Left lung (tissue), 10 donors: ENCODE data around the gene CKS2. TPM values are rescaled to one million over a fixed set of nuclear protein-coding genes. Genes with fewer than 3 reads are reported as not detected.
A peak's percentile ranks its signal among the peaks of the same experiment; 100 is the strongest.

Experiments used
- ATAC-seq: fragments of 200-7000 bp; cut with Tn5 transposase; one replicate; pipeline ENCODE4 v1.9.1; 2020; ENCODE audit warnings: moderate library complexity
- DNase-seq, 4 donors: peaks; one replicate each; pipeline ENCODE4 v3.0.0-alpha.2; 2013 to 2020
- H3K27ac ChIP-seq, 2 donors: fragments of 200-600 bp; sonication (generic) in 1 of 2; one replicate each; pipeline versions ENCODE4 v1.5.0 to v1.8.0; 2020 to 2021
- H3K27me3 ChIP-seq, 2 donors: fragments of 200-600 bp; sonication (generic) in 1 of 2; one replicate each; pipeline versions ENCODE4 v1.5.0 to v1.8.0; 2020 to 2021
- H3K36me3 ChIP-seq, 2 donors: fragments of 200-600 bp; sonication (generic) in 1 of 2; one replicate each; pipeline versions ENCODE4 v1.5.0 to v1.8.0; 2020 to 2021
- H3K4me1 ChIP-seq, 2 donors: fragments of 200-600 bp; one replicate each; pipeline ENCODE4 v1.8.0; 2021
- H3K4me3 ChIP-seq, 2 donors: fragments of 200-600 bp; sonication (generic) in 1 of 2; one replicate each; pipeline versions ENCODE4 v1.5.0 to v1.8.0; 2020 to 2021; ENCODE audit warnings: mild to moderate bottlenecking in 1 of 2
- H3K9me3 ChIP-seq, 2 donors: fragments of 200-600 bp; sonication (generic) in 1 of 2; one replicate each; pipeline versions ENCODE4 v1.5.0 to v1.8.0; 2020 to 2021
- intact Hi-C, 2 donors: fragments of 100-400 bp; cut with DNase I; formaldehyde crosslinking; loops; one replicate each; pipeline versions ENCODE4 v1.11.2 to v1.14.2; 2022
- polyA plus RNA-seq, 6 donors: library from polyadenylated mRNA; unstranded; fragments of 120-200 nt; gene quantifications; one replicate each; pipeline ENCODE4 v1.2.1, GENCODE V29; 2013; ENCODE audit not compliant: insufficient read length in 6 of 6
- total RNA-seq, 2 donors: library from RNA; stranded (reverse); fragmentation: NEBNext Ultra II Directional; extraction: Animal tissue kit (Norgen Biotek cat#: 25700); gene quantifications; one replicate each; pipeline ENCODE4 v1.2.1, GENCODE V29; 2021
- TF ChIP-seq, protein P1 (sequence below), 2 donors: fragments of 200-600 bp; sonication (generic) in 1 of 2; IDR thresholded peaks; one replicate each; pipeline versions ENCODE4 v1.5.0 to v1.8.0; 2021; ENCODE audit warnings: antibody characterized with exemption in 2 of 2
- donor health status: DM: no; HTN: yes; CAD: no.
- donor health status: DM: no; HTN: no; CAD: no.

The CKS2 gene
- total and polyA plus RNA-seq, 8 donors = 43.1 to 127 (median 74.6) TPM

DNA sequence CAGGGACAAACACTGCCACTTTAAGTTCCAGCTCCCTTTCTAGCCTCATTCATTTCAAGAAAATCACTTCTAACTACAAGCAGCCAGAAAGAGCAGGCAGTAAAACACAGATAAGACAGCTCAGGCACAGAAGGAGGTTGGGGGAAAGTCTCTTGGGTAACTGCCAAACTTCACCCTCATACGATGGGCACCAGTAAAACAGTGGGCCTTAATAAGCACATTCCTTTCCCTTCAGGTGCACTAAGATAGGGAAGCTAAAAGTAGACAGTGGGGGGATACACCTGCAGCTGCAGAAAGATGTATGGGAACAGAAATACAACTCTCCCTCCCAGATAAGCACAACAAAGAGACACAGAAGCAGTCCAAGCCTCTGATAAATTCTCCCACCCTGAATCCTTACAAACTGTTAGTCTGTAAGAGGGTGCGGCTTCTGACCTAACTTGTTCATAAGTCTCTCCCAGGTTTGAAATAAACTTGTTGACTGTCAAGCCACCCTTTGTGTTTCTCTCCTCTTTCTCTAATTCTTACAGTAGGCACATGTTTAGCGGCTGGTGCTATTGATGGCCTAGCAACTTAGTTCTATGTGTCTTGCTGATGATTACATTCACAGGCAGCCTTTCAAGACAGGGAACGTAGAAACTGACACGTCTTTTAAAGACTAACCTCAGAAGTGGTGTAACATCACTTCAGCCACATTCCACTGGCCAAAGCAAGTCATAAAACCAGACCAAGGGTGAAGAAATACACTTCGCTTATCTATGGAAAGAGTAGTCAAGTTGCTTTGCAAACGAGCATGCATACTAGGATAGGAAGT, 6.8 kb upstream of the CKS2 start:
- Histone ChIP-seq H3K4me3 (no peak overlapping the region), H3K4me1 (peaks cover 3 to 4% of the 10 kb centered on the region in 2 donors), H3K9me3 (no peaks in the 10 kb centered on the region), H3K36me3 (no peaks in the 10 kb centered on the region), H3K27me3 (no peaks in the 10 kb centered on the region), H3K27ac (peak overlapping the region; percentile 59 to 62)
- peak; percentile 67 for ATAC-seq
- intact Hi-C loops = no loop called here
- DNase-seq = no peak
- TF ChIP-seq, protein P1, sequence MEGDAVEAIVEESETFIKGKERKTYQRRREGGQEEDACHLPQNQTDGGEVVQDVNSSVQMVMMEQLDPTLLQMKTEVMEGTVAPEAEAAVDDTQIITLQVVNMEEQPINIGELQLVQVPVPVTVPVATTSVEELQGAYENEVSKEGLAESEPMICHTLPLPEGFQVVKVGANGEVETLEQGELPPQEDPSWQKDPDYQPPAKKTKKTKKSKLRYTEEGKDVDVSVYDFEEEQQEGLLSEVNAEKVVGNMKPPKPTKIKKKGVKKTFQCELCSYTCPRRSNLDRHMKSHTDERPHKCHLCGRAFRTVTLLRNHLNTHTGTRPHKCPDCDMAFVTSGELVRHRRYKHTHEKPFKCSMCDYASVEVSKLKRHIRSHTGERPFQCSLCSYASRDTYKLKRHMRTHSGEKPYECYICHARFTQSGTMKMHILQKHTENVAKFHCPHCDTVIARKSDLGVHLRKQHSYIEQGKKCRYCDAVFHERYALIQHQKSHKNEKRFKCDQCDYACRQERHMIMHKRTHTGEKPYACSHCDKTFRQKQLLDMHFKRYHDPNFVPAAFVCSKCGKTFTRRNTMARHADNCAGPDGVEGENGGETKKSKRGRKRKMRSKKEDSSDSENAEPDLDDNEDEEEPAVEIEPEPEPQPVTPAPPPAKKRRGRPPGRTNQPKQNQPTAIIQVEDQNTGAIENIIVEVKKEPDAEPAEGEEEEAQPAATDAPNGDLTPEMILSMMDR (IDR thresholded peaks at IDR 0.05) = no peak

DNA sequence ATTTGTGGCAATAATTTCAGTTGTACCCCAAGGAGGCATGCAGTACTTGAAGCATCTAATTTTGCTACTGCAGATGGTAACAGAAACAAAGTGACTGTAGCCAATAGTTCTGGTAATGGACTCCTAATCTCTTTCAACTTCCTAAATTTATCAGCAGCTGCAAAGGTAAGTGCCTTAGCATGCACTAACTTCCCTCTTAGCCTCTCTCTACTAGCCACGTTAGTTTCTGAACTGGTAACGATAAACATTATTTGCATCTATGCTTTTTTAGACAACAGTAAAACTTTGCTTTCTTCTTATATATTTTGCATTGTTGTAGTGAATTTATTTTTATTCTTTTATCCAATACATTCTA, 6.2 kb upstream of the CKS2 start:
- peak overlapping the region; percentile 59 to 62 for H3K27ac ChIP-seq
- H3K4me1 ChIP-seq = peaks cover 7 to 8% of the 10 kb centered on the region in 2 donors
- intact Hi-C loops = no loop called here
- no peaks in the 10 kb centered on the region for H3K9me3 ChIP-seq
- TF ChIP-seq, protein P1 (IDR thresholded peaks at IDR 0.05) = no peak
- no peaks in the 10 kb centered on the region for H3K27me3 ChIP-seq
- H3K36me3 ChIP-seq = no peaks in the 10 kb centered on the region
- DNase-seq (no peak), ATAC-seq (peak; percentile 36)
- peak overlapping the region in 1 of 2 donors; percentile 2 for H3K4me3 ChIP-seq

DNA sequence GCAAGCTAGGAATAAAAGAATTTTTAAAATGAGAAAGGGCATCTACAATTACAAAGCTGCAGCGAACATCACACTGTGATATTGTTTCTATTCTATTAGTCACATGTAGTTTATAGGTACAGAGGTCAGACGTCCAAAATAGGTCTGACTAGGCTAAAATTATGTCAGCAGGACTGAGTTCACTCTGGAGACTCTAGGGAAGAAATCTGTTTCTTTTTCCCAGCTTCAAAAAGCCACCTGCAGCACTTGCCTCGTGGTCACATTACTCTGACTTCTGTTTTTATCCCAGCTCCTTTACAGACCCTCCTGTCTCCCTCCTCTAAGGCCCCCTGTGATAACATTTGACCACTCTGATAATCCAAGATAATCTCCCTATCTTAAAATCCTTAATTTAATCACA, 5.1 kb upstream of the CKS2 start:
- DNase-seq (no peak), ATAC-seq (no peak)
- no peaks in the 10 kb centered on the region for H3K36me3 ChIP-seq
- intact Hi-C loops = no loop called here
- H3K9me3 ChIP-seq = no peaks in the 10 kb centered on the region
- no peaks in the 10 kb centered on the region for H3K27me3 ChIP-seq
- TF ChIP-seq, protein P1 (IDR thresholded peaks at IDR 0.05) = no peak
- peak overlapping the region in 1 of 2 donors; percentile 2 for H3K4me3 ChIP-seq
- peaks cover 7 to 11% of the 10 kb centered on the region in 2 donors for H3K4me1 ChIP-seq
- H3K27ac ChIP-seq = peak overlapping the region; percentile 59 to 62

DNA sequence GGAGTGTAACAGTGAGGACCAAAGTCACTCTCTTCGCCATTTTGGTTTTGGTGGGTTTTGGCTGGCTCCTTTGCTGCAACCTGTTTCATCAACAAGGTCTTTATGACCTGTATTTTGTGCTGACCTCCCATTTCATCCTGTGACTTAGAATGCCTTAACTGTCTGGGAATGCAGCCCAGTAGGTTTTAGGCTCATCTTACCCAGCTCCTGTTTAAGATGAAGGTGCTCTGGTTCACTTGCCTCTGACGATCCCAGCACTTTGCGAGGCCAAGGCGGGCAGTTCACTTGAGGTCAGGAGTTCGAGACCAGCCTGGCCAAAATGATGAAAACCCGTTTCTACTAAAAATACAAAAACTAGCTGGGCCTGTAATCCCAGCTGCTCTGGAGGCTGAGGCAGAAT, 1.8 kb upstream of the CKS2 start:
- peak overlapping the region in 1 of 2 donors; percentile 100 for H3K27ac ChIP-seq

More for the DNA sequence above, 1.8 kb upstream of the CKS2 start:
- intact Hi-C loops = no loop called here
- DNase-seq = no peak
- Histone ChIP-seq H3K4me1 (peaks cover 18 to 37% of the 10 kb centered on the region in 2 donors), H3K4me3 (no peak overlapping the region), H3K36me3 (no peaks in the 10 kb centered on the region), H3K27me3 (no peaks in the 10 kb centered on the region), H3K9me3 (no peaks in the 10 kb centered on the region)
- TF ChIP-seq, protein P1 (IDR thresholded peaks at IDR 0.05) = no peak
- ATAC-seq = no peak
